DND-41 (cell line): Measurements from ENCODE around the gene ECHS1.

Experiments used
- EZH2 ChIP-seq: IDR thresholded peaks from 3 replicates; pipeline ENCODE4 v1.6.1; 2012; ENCODE audit warnings: borderline replicate concordance, low read depth, mild to moderate bottlenecking, moderate library complexity, low read length, inconsistent platforms; ENCODE audit not compliant: severe bottlenecking
- TF ChIP-seq, protein P1 (sequence below): IDR thresholded peaks from 2 replicates; pipeline ENCODE4 v1.5.1; 2012; ENCODE audit warnings: borderline replicate concordance, low read length, moderate library complexity, mild to moderate bottlenecking; ENCODE audit not compliant: poor library complexity, severe bottlenecking; ENCODE audit errors: extremely low read depth

DNA sequence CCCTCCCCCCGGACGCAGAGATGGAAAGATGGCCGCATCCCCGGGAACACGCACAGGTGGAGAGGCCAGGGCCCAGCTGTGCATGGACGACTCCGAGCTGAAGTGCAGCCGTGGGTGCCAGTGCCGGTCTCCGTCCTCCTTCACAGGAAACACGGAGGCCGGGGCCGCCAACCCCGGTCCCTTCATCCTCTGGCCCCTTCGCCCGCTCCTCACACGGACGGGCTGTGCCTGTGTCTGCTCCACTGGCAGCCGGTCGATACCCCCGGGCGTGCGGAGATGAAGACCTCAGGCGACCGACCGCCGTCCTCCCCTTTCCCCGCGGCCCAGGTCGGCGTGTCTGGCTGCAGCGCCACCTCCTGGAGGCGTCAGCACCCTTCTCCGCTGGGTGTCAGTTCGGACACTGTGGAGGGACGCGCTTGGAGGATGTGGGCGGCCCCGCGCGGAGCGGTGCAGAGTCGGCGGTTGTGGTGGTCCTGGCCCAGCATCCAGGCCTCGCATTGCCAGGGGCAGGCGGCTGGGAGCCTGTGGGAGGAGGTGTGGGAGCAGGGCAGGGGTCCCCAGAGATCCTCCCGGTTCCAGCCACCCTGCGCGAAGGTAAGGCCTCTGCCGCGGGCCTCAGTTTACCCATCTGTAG lies 54.5 kb downstream of the ECHS1 start:
- TF ChIP-seq, protein P1, sequence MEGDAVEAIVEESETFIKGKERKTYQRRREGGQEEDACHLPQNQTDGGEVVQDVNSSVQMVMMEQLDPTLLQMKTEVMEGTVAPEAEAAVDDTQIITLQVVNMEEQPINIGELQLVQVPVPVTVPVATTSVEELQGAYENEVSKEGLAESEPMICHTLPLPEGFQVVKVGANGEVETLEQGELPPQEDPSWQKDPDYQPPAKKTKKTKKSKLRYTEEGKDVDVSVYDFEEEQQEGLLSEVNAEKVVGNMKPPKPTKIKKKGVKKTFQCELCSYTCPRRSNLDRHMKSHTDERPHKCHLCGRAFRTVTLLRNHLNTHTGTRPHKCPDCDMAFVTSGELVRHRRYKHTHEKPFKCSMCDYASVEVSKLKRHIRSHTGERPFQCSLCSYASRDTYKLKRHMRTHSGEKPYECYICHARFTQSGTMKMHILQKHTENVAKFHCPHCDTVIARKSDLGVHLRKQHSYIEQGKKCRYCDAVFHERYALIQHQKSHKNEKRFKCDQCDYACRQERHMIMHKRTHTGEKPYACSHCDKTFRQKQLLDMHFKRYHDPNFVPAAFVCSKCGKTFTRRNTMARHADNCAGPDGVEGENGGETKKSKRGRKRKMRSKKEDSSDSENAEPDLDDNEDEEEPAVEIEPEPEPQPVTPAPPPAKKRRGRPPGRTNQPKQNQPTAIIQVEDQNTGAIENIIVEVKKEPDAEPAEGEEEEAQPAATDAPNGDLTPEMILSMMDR = peak; percentile 76
- no peak for TF ChIP-seq EZH2
